Posterior cingulate gyrus (tissue), 11 donors: ENCODE measurements around the gene CEP128.

Experiments used
- DNase-seq, 10 donors: peaks; one replicate each; pipeline versions ENCODE4 v3.0.0 to v3.0.0-alpha.2; 2020 to 2021; ENCODE audit warnings: mixed read lengths in 3 of 10
- intact Hi-C: fragments of 100-400 bp; cut with DNase I; formaldehyde crosslinking; loops from one replicate; pipeline ENCODE4 v1.15.1; 2023

Gene CEP128

GRCh38 chr14:80941241-80942185 lies at the start of gene CEP128:
TSS of gene CEP128 (minus strand) at chr14:80941738.
- peak; percentile 93 to 99 (median 97) for DNase-seq
- intact Hi-C loops: no loop called here

GRCh38 chr14:80988735-80989429 lies 47.3 kb upstream of the CEP128 start:
- intact Hi-C loops: no loop called here
- DNase-seq: no peak

DNA sequence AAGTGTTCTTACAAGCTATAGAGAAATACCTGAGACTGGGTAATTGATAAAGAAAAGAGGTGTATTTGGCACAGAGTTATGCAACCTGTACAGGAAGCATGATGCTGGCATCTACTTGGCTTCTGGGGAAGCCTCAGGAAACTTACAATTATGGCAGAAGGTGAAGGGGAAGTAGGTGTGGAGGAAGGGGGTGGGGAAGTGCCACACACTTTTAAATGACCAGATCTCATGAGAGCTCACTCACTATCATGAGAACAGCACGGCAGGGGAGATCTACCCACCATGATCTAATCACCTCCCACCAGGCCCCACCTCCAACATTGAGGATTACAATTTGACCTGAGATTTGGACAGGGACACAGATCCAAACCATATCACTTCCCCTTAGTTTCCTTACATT lies 46.7 kb upstream of the CEP128 start:
- no peak for DNase-seq
- intact Hi-C loops: no loop called here

- intact Hi-C loops: loop anchor here (1.0 kb wide), 1 partner anchor 33 kb away; no protein-coding TSS in a partner anchor
- peak in 8 of 10 donors; percentile 11 to 90 (median 65) for DNase-seq
Observed at GRCh38 chr14:80987235-80988032, 45.9 kb upstream of the CEP128 start.

DNA sequence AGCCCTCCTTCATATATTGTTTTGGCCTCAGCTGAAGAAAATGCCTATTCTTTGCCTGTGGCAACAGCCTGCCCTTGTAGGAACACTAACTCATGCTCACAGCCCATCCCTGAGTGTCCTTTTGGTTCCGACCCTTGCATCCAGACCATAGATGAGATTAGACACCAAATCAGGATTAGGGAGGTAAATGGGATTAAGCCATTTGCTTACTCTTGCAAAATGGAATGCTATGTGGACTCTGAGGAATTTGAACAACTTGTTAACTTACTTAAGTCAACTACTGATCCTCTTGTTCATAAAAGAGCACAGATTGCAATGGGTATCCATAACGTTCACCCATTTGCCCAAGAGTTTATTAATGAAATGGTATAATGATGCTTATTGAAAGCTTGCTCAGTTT lies 41.2 kb upstream of the CEP128 start:
- DNase-seq: no peak
- intact Hi-C loops: no loop called here

GRCh38 chr14:80981673-80982072 lies 40.1 kb upstream of the CEP128 start:
- intact Hi-C loops: no loop called here
- DNase-seq: no peak

GRCh38 chr14:80981156-80981555 lies 39.6 kb upstream of the CEP128 start:
- no peak for DNase-seq
- intact Hi-C loops: no loop called here

- DNase-seq: no peak
- intact Hi-C loops: no loop called here
Observed at GRCh38 chr14:80979951-80980350, 38.4 kb upstream of the CEP128 start.

DNA sequence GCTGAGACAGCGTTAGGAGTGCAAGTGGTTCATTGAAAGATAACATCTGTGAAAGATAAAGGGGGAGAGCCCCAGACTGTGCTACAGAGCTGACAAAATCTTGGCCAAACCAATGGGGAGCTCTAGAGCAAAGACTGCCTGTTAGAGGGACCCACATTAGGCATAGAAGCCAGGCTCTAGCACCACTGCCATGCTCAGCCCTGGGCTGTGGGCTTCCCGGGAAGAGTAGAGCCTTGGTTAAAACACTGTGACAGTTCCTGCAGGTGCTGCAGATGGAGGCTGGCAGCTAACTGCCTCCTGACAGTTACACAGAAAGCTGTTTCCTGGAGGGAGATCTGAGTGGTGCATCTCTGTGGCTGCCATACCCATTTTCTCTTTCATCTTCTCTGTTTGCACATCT lies 36.9 kb upstream of the CEP128 start:
- no peak for DNase-seq
- intact Hi-C loops: no loop called here

- intact Hi-C loops: no loop called here
- no peak for DNase-seq
Observed at GRCh38 chr14:80977221-80977620, 35.7 kb upstream of the CEP128 start.

- intact Hi-C loops: no loop called here
- DNase-seq: no peak
Observed at GRCh38 chr14:80974679-80975078, 33.1 kb upstream of the CEP128 start.

- intact Hi-C loops: no loop called here
- no peak for DNase-seq
Observed at GRCh38 chr14:80973931-80974641, 32.5 kb upstream of the CEP128 start.

DNA sequence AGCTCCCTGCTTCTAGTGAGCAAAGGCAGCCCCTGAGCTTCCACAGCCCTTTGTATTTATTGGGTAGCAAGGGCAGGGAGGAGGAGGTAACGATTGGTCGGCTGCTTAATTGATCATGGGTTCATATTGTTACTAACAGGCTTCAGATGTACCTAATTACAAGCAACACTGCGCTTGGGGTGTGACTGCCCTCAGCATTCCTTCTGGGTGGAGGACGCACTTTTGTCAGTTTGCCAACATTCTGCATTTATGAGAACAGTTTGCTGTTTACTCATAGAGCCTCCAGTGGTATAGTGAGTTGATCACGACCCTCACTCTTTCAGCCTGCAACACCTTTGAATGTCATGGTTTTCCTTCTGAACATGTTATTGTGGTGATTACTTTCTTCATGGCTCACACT lies 23.5 kb upstream of the CEP128 start:
- intact Hi-C loops: no loop called here
- no peak for DNase-seq

DNA sequence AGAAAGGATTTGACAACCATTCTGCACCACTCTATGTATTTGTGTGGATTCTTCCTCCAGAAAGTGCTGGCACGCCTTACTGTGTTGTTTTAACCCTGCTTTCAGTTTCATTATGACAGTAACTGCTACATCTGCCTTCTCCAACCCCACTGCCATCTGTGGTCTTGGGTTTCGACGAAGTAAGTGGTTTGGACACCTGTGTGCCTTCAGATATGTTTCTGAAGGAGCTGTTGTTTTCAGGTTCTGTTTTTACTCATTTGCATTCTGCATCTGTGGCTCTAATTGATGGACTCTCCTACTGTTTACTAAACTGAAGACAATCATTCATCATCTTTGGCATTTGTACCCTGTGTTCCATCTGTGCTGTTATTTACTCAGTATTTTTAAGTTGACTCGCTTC lies 18.0 kb upstream of the CEP128 start:
- DNase-seq: no peak

GRCh38 chr14:80958939-80959338 lies 17.4 kb upstream of the CEP128 start:
- intact Hi-C loops: loop anchor here (5.0 kb wide), 1 partner anchor 213 kb away; no protein-coding TSS in a partner anchor

More for the DNA sequence above, 18.0 kb upstream of the CEP128 start:
- intact Hi-C loops: loop anchor here (5.0 kb wide), 1 partner anchor 213 kb away; no protein-coding TSS in a partner anchor

DNA sequence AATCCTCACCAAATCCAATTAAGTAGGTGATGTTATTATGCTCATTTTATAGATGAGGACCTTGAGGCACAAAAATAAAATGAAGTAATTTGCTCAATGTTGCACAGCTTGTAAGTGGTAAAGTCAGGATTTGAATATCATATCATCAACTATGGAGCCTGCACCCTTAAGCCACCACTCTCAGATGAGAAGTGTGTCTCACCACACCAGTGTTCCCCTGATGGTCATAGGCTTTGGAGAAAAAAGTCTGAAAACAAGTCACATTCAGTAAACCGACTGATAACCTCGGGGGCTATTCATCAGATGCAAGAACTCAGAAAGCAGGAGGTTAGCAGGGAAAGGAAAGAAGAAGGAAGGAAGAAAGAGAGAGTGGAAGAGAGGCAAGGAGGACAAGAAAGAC lies 16.7 kb upstream of the CEP128 start:
- intact Hi-C loops: loop anchor here (5.0 kb wide), 1 partner anchor 214 kb away; no protein-coding TSS in a partner anchor
- no peak for DNase-seq

More at GRCh38 chr14:80958939-80959338, 17.4 kb upstream of the CEP128 start:
- DNase-seq: no peak

GRCh38 chr14:80957613-80958012 lies 16.1 kb upstream of the CEP128 start:
- intact Hi-C loops: loop anchor here (5.0 kb wide), 1 partner anchor 215 kb away; no protein-coding TSS in a partner anchor
- no peak for DNase-seq

- DNase-seq: no peak
- intact Hi-C loops: loop anchor here (5.0 kb wide), 1 partner anchor 215 kb away; no protein-coding TSS in a partner anchor
Observed at GRCh38 chr14:80956922-80957321, 15.4 kb upstream of the CEP128 start.

DNA sequence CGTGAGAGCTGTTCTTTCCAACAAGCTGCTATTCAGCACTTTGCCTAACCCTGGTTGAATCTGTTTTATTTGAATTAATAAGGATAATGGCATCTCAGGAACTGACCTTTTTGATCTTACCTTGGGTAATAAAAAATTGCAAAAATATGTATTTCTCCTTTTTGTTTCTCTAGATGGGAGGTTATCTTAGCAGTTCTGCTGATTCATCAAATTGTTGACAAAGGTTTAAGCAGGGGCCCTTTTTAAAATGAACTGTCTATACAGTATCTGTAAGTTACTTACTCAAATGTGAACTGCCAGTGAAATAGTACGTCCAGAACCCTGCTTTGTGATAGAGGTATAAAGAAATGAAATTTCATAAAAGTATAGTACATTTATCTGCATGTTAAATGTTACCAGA lies 14.6 kb upstream of the CEP128 start:
- intact Hi-C loops: loop anchor here (5.0 kb wide), 1 partner anchor 216 kb away; no protein-coding TSS in a partner anchor
- DNase-seq: no peak
